GM12872 (cell line): Measurements from ENCODE around the gene LRRC46.

ENCODE experiments used
- CTCF ChIP-seq: IDR thresholded peaks from 3 replicates; pipeline ENCODE4 v1.5.1; 2011; ENCODE audit warnings: low read depth, mild to moderate bottlenecking, low read length, moderate library complexity; ENCODE audit not compliant: insufficient read depth

Gene LRRC46

GRCh38 chr17:47831003-47831933, at the start of gene LRRC46, which contains the start of gene MRPL10:
Gene LRRC46, plus strand, starts transcription at chr17:47831670. Its CDS starts 320 bp downstream, at chr17:47831990.
Gene MRPL10, minus strand, starts transcription at chr17:47831541. Its CDS starts 30 bp downstream, at chr17:47831511.
- TF ChIP-seq CTCF: peak; percentile 31; the same call in 1 of the 3 replicates

GRCh38 chr17:47785538-47786123, 45.8 kb upstream of the LRRC46 start:
- no peak for TF ChIP-seq CTCF

GRCh38 chr17:47789611-47790561, 41.6 kb upstream of the LRRC46 start:
- peak; percentile 50; the same call in 2 of the 3 replicates for TF ChIP-seq CTCF

- TF ChIP-seq CTCF: no peak
These were observed 40.4 kb upstream of the LRRC46 start for GRCh38 chr17:47791025-47791424.

- TF ChIP-seq CTCF: no peak
These were observed 39.0 kb upstream of the LRRC46 start for GRCh38 chr17:47792457-47792856.

GRCh38 chr17:47792979-47793378, 38.5 kb upstream of the LRRC46 start:
- no peak for TF ChIP-seq CTCF
